Gastroesophageal sphincter (tissue), 3 donors: ENCODE measurements around the gene CNEP1R1.

ENCODE experiments used
- CTCF ChIP-seq, 4 experiments: fragments of 200-600 bp in 2 of 4; fragments of 450-650 bp in 2 of 4; sonication (generic) in 1 of 4; IDR thresholded peaks; one replicate each; pipeline ENCODE4 v1.5.1; 2017 to 2019; ENCODE audit warnings: antibody characterized with exemption in 4 of 4, mild to moderate bottlenecking in 2 of 4, moderate library complexity in 2 of 4
- EP300 ChIP-seq: sonication (generic); formaldehyde crosslinking; IDR thresholded peaks from one replicate; pipeline ENCODE4 v1.6.1; 2017; ENCODE audit warnings: antibody characterized with exemption, mild to moderate bottlenecking
- POLR2A ChIP-seq, 2 donors: fragments of 450-650 bp; IDR thresholded peaks; one replicate each; pipeline ENCODE4 v1.6.1; 2017; ENCODE audit warnings: antibody characterized with exemption in 2 of 2, mild to moderate bottlenecking in 2 of 2, moderate library complexity in 1 of 2
- POLR2AphosphoS5 ChIP-seq: sonication (generic); formaldehyde crosslinking; IDR thresholded peaks from one replicate; pipeline ENCODE4 v1.6.1; 2017; ENCODE audit warnings: antibody characterized with exemption

- TF ChIP-seq POLR2A (IDR thresholded peaks at IDR 0.05) (peak; percentile 44 to 49), POLR2AphosphoS5 (peak; percentile 70), CTCF (IDR thresholded peaks at IDR 0.05) (peak in 1 of 4 experiments; percentile 43), EP300 (no peak)
Observed at GRCh38 chr16:50065624-50066481, 40.8 kb downstream of the CNEP1R1 start, which contains the start of gene HEATR3.
